ENCODE measurements around the gene PLPP7. TPM values are rescaled to one million over a fixed set of nuclear protein-coding genes. Genes with fewer than 3 reads are reported as not detected.
"Not testable (repeated sequence)": the region's sequence is repeated elsewhere in the genome, so short reads cannot be mapped to it uniquely, and the experiment has no call there.

The PLPP7 gene
- total RNA-seq, 1 experiment from 2014 or later: 6.4 TPM

- in situ Hi-C loops (cut with HindIII; ENCODE audit: low sequenced_read_pairs): no loop called here
- DNase-seq (ENCODE audit: low spot score): no peak
Observed at GRCh38 chr9:131349522-131349880, 60.0 kb downstream of the PLPP7 start.

GRCh38 chr9:131349881-131350563, 60.5 kb downstream of the PLPP7 start:
- in situ Hi-C loops (cut with HindIII; ENCODE audit: low sequenced_read_pairs): no loop called here

GRCh38 chr9:131356479-131356878, 67.0 kb downstream of the PLPP7 start:
- DNase-seq (ENCODE audit: low spot score); in situ Hi-C loops (cut with HindIII; ENCODE audit: low sequenced_read_pairs): not testable (repeated sequence)

More at GRCh38 chr9:131349881-131350563, 60.5 kb downstream of the PLPP7 start:
- DNase-seq (ENCODE audit: low spot score): peak; percentile 87

GRCh38 chr9:131358556-131358955, 69.0 kb downstream of the PLPP7 start:
- DNase-seq (ENCODE audit: low spot score): no peak
- in situ Hi-C loops (cut with HindIII; ENCODE audit: low sequenced_read_pairs): no loop called here

Other genes with a start within 250 kb of the PLPP7 start
- 25.5 and 26.9 TPM in 2 replicates for gene AIF1L, start 193.2 kb upstream of the PLPP7 start, total RNA-seq (2014; rRNA removed; shearing (Covaris generic))
- 9.4 and 11.9 TPM in 2 replicates for gene NUP214, start 164.1 kb upstream of the PLPP7 start, total RNA-seq (2014; rRNA removed; shearing (Covaris generic))
- 4.4 and 7.4 TPM in 2 replicates for gene FAM78A, start 13.2 kb upstream of the PLPP7 start, total RNA-seq (2014; rRNA removed; shearing (Covaris generic))
- gene PRRC2B, start 104.4 kb downstream of the PLPP7 start, total RNA-seq (2014; rRNA removed; shearing (Covaris generic)): 48.4 and 51.2 TPM in 2 replicates
- 19.4 and 36.5 TPM in 2 replicates for gene POMT1, start 213.2 kb downstream of the PLPP7 start, total RNA-seq (2014; rRNA removed; shearing (Covaris generic))
- gene UCK1, start 241.5 kb downstream of the PLPP7 start, total RNA-seq (2014; rRNA removed; shearing (Covaris generic)): 43.4 and 45.8 TPM in 2 replicates

Data from G401 (cell line).